HG02840 (cell line): ENCODE data around the gene SPTBN1.
"Not testable (repeated sequence)": the region's sequence is repeated elsewhere in the genome, so short reads cannot be mapped to it uniquely, and the experiment has no call there.

ENCODE experiments used
- ATAC-seq: cut with Tn5 transposase; IDR thresholded peaks from one replicate; pipeline ENCODE4 v1.9.1; 2021; ENCODE audit warnings: mild to moderate bottlenecking, moderate library complexity, moderate number of reproducible peaks; ENCODE audit not compliant: unreplicated experiment, low FRiP score

The SPTBN1 gene

GRCh38 chr2:54523324-54523959, 67.3 kb downstream of the SPTBN1 start:
- no peak for ATAC-seq

- no peak for ATAC-seq
Measured at GRCh38 chr2:54524226-54524991, 68.3 kb downstream of the SPTBN1 start.

GRCh38 chr2:54525321-54525720, 69.2 kb downstream of the SPTBN1 start:
- ATAC-seq, result no peak

- no peak for ATAC-seq
Measured at GRCh38 chr2:54526226-54526879, 70.2 kb downstream of the SPTBN1 start.

GRCh38 chr2:54528311-54528955, 72.3 kb downstream of the SPTBN1 start:
- ATAC-seq, result no peak

- not testable (repeated sequence) for ATAC-seq
Measured at GRCh38 chr2:54529518-54529917, 73.4 kb downstream of the SPTBN1 start.

GRCh38 chr2:54529935-54530334, 73.8 kb downstream of the SPTBN1 start:
- no peak for ATAC-seq

- no peak for ATAC-seq
Measured at GRCh38 chr2:54531558-54531957, 75.4 kb downstream of the SPTBN1 start.

GRCh38 chr2:54534221-54534620, 78.1 kb downstream of the SPTBN1 start:
- no peak for ATAC-seq

- no peak for ATAC-seq
Measured at GRCh38 chr2:54534625-54535024, 78.5 kb downstream of the SPTBN1 start.

- ATAC-seq, result no peak
Measured at GRCh38 chr2:54535599-54536195, 79.6 kb downstream of the SPTBN1 start.

GRCh38 chr2:54536720-54537119, 80.6 kb downstream of the SPTBN1 start:
- no peak for ATAC-seq

- no peak for ATAC-seq
Measured at GRCh38 chr2:54538537-54538936, 82.4 kb downstream of the SPTBN1 start.

- ATAC-seq, result no peak
Measured at GRCh38 chr2:54539683-54540082, 83.6 kb downstream of the SPTBN1 start.

GRCh38 chr2:54540194-54540593, 84.1 kb downstream of the SPTBN1 start:
- no peak for ATAC-seq

- ATAC-seq, result no peak
Measured at GRCh38 chr2:54541995-54542394, 85.9 kb downstream of the SPTBN1 start.

- no peak for ATAC-seq
Measured at GRCh38 chr2:54543733-54544396, 87.7 kb downstream of the SPTBN1 start.

GRCh38 chr2:54545702-54546450, 89.7 kb downstream of the SPTBN1 start:
- peak; percentile 58 for ATAC-seq

GRCh38 chr2:54546518-54546917, 90.4 kb downstream of the SPTBN1 start:
- no peak for ATAC-seq
